ENCODE measurements around the gene LCTL. TPM values are rescaled to one million over a fixed set of nuclear protein-coding genes. Genes with fewer than 3 reads are reported as not detected.

The LCTL gene
- total RNA-seq, 6 experiments from 2014 or later = 0.12 to 0.76 (median 0.74) TPM

GRCh38 chr15:66514586-66514985 is 51.2 kb downstream of the LCTL start:
- H3K4me1 Mint-ChIP-seq (ENCODE audit: low read depth) = peaks cover 24% of the 10 kb centered on the region
- H3K9me3 Mint-ChIP-seq = no peaks in the 10 kb centered on the region
- H3K36me3 Mint-ChIP-seq (ENCODE audit: low read depth) = peaks cover 19% of the 10 kb centered on the region

GRCh38 chr15:66508293-66508883 is 57.4 kb downstream of the LCTL start:
- Mint-ChIP-seq H3K4me3 (no peak overlapping the region), H3K27me3 (ENCODE audit: insufficient read depth) (peaks cover 4% of the 10 kb centered on the region), H3K27ac (no peak overlapping the region), H3K9me3 (peaks cover 4% of the 10 kb centered on the region), H3K4me1 (ENCODE audit: low read depth) (peaks cover 30% of the 10 kb centered on the region), H3K36me3 (ENCODE audit: low read depth) (peaks cover 14% of the 10 kb centered on the region)
- no peak for TF ChIP-seq CTCF (IDR thresholded peaks at IDR 0.05)
- DNase-seq = no peak

More at GRCh38 chr15:66514586-66514985, 51.2 kb downstream of the LCTL start:
- DNase-seq = no peak
- no peak overlapping the region for H3K27ac Mint-ChIP-seq
- TF ChIP-seq CTCF (IDR thresholded peaks at IDR 0.05) = no peak
- H3K4me3 Mint-ChIP-seq = no peak overlapping the region
- peaks cover 2% of the 10 kb centered on the region; the same call in 1 of the 2 replicates for H3K27me3 Mint-ChIP-seq (ENCODE audit: insufficient read depth)

- Mint-ChIP-seq H3K9me3 (peaks cover 4% of the 10 kb centered on the region), H3K27ac (peak overlapping the region; percentile 97), H3K4me1 (ENCODE audit: low read depth) (peaks cover 46% of the 10 kb centered on the region), H3K27me3 (ENCODE audit: insufficient read depth) (peaks cover 7% of the 10 kb centered on the region), H3K4me3 (peak overlapping the region; percentile 96), H3K36me3 (ENCODE audit: low read depth) (peaks cover 32% of the 10 kb centered on the region)
- DNase-seq = no peak
- no peak for TF ChIP-seq CTCF (IDR thresholded peaks at IDR 0.05)
Measured at GRCh38 chr15:66505818-66506217, 60.0 kb downstream of the LCTL start.

- peaks cover 4% of the 10 kb centered on the region for H3K9me3 Mint-ChIP-seq
- peaks cover 47% of the 10 kb centered on the region for H3K4me1 Mint-ChIP-seq (ENCODE audit: low read depth)
- H3K27me3 Mint-ChIP-seq (ENCODE audit: insufficient read depth) = peaks cover 7% of the 10 kb centered on the region
- H3K27ac Mint-ChIP-seq = peak overlapping the region; percentile 97
- TF ChIP-seq CTCF (IDR thresholded peaks at IDR 0.05) = no peak
- H3K36me3 Mint-ChIP-seq (ENCODE audit: low read depth) = peaks cover 36% of the 10 kb centered on the region
- H3K4me3 Mint-ChIP-seq = peak overlapping the region; percentile 96
- peak; percentile 40 for DNase-seq
Measured at GRCh38 chr15:66505430-66505811, 60.4 kb downstream of the LCTL start.

GRCh38 chr15:66504563-66505429 is 61.0 kb downstream of the LCTL start, which contains the start of the genes RPL4 and ZWILCH:
Gene RPL4 (minus strand): TSS chr15:66504855. CDS start chr15:66504790, 65 bp downstream.
Gene ZWILCH (plus strand): TSS chr15:66505326. CDS start chr15:66505339, 13 bp downstream.
- TF ChIP-seq CTCF (IDR thresholded peaks at IDR 0.05) = peak; percentile 40
- peaks cover 4% of the 10 kb centered on the region for H3K9me3 Mint-ChIP-seq
- peak; percentile 91 for DNase-seq
- H3K4me1 Mint-ChIP-seq (ENCODE audit: low read depth) = peaks cover 53% of the 10 kb centered on the region
- H3K36me3 Mint-ChIP-seq (ENCODE audit: low read depth) = peaks cover 43% of the 10 kb centered on the region
- H3K27ac Mint-ChIP-seq = peak within 1 kb of the TSS; percentile 97
- peak within 1 kb of the TSS; percentile 96 for H3K4me3 Mint-ChIP-seq
- H3K27me3 Mint-ChIP-seq (ENCODE audit: insufficient read depth) = peaks cover 10% of the 10 kb centered on the region
